HTR-8/SVneo (cell line): Measurements from ENCODE around the gene THADA.

ENCODE experiments used
- DNase-seq: peaks from one replicate; pipeline ENCODE4 v3.0.0; 2011; ENCODE audit warnings: low spot score, mixed read lengths; ENCODE audit not compliant: insufficient read length
- FAIRE-seq: peaks from 2 replicates; lab custom pipeline; 2011; peaks lifted over from hg19 to GRCh38; lab: Jason Lieb, UNC

Gene THADA

DNA sequence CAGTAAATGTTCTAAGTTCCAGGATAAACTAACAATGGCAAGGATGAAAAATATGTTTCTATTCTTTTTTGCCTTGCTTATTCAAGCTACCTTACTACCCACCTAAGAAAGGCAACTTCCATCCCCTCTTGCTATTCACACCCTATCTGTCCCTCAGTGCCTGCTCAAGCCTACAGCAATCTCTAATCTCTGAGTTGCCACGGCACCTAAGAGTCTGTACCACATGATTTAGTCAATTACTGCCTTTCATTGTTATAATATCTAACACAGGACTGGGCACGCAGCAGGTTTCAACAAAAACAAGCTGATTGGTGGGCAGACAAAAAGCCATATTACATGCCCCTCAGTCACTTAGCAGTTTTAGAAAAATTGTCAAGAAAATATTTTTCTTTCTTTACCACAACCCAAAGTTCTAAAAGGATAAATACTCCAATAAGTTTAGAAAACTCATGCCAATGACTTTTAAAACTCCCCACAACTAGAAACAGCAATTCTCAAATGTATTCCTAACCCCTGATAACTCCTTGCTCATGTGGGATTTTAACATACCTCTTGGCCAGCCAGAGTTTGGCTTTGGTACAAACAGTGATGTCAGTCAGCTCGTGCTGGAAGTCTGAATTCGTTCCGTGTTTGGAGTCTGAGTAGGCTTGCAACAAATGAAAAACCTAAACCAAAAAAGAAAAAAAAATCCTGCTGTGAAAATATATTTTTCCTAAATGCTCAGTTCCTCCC is 252.1 kb downstream of the THADA start:
- FAIRE-seq (no peak), DNase-seq (no peak)

DNA sequence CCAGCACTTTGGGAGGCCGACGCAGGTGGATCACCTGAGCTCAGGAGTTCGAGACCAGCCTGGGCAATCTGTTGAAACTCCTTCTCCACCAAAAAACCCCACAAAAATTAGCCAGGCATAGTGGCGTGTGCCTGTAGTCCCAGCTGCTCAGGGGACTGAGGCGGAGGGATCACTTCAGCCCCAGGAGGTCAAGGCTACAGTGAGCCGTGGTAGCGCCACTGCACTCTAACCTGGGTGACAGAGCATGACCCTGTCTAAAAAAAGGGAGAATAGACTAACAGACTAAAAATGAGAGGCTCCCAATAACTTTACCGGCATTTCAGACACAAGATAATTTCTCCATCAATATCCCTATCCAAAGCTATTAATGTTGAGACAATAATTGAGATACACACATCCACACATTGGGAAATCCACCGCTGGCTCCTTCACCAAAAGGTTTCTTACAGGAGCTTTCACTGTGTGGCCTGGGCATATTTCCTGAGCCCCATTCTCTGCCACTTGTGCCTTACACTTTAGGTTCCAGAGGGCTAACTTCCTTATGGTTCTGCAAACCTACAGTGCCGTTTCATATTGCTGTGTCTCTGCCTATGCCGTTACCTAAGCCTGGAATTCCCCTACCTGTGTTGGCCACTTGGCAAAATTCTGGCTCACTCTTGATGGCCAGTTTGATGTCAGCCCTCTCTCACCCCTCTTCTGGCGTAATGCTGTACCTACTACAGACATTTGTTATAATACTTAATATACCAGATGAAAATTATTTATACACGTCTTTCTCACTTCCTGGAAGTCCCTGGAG is 253.7 kb downstream of the THADA start:
- FAIRE-seq (no peak), DNase-seq (no peak)

DNA sequence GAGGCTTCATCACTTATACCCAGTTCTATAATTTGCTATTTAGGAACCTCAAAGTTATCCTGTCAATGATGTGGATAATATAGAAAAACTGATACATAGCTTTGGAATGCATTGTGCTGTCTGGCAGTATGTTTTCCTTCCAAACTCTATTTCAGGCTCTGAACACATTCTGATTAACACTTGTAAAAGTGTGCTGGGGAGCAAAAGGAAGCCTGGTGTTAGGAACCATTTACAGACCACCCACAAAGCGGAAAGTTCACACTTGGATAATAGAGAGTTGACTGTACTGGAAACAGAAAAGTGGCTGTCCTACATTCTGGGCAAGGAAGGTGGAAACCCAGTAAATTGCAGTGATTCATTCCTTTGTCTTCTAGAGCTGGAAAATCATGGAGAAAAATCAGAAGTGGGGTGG is 254.9 kb downstream of the THADA start:
- DNase-seq (peak; percentile 64), FAIRE-seq (peak; percentile 40)

DNA sequence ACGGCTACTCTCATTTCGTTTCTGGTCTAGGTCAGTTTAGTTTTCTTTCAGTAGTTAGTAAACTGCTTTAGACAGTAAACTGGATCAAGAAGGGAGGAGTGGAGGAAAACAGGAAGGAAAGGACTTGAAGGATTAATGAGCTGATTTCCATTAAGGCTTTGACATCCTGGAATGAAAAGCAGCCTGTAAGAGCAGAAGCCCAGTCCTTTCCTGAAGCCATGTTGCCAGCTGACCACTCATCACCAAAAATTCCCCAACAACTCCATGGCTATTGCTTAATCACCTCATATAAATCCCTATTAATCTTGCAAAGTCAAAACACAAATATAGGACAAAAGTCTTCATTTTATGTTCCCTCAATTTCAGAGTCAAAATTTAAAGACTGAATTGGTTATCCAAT is 255.8 kb downstream of the THADA start:
- no peak for FAIRE-seq
- DNase-seq: peak; percentile 51

DNA sequence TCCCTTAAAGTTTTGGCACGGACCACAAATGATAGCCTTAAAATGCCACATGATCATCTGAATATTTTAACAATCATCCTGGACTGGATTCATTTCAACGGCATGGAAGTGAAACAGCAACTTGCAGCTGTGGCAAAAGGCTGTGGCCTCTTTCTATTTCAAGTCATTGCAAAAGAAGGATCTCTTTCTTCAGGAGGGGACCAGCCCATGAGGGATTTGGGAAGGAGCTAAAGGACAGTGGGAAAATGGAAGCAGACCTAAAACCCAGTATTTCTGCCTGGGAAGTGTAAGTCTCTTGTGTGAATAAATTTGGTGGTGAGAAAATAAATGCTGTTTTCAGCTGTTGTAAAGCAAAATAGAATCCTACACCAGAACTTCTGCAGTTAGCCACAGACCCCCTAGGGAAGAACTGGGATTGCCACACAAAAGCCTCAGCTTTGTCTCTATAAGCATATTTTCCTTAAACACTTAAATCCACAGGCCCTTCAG is 262.1 kb downstream of the THADA start:
- no peak for DNase-seq
- no peak for FAIRE-seq

DNA sequence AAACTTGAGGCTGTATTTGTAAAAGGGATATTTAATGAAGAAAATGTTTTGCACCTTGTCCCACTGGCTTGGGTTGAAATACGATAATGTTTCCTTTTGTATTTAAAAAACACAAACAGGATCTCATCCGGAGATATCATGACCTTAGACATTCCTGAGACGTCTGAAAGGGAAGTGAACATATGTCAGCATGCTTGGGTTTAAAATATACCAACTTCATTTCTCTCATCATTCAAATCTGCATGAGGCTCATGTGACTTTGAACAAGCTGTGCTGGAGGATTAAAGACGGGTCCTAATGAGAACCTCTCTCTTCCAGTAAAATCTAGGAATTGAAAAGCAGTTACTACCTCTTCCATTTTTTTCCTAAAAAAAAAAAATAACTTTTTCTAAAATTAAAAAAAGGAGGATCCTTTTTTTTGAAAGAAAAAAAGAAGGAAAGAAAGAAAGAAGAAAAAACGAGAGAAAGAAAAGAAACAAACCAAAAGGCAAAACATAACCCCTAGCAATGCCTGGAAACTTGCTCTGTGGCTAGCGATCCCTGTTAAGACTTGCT is 262.7 kb downstream of the THADA start:
- no peak for DNase-seq
- FAIRE-seq: no peak

DNA sequence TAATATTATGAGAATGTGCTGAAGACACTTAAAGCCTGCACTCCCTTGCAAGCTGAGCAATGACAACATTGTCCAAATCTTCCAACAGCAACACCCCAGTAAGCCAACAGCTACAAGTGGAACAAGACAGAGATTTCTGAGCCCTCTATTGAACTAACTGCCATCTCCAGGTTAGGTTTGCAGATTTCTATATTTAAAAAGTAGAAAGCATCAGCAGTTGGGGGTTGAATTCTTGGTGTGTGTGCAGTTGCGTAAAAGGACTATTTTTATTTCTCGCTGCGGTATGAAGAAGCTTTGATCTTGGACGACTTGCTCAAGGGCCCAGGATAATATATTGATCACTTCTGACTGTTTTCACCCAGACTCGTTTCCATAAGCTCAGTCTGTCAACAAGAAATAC is 263.2 kb downstream of the THADA start:
- no peak for DNase-seq
- no peak for FAIRE-seq

DNA sequence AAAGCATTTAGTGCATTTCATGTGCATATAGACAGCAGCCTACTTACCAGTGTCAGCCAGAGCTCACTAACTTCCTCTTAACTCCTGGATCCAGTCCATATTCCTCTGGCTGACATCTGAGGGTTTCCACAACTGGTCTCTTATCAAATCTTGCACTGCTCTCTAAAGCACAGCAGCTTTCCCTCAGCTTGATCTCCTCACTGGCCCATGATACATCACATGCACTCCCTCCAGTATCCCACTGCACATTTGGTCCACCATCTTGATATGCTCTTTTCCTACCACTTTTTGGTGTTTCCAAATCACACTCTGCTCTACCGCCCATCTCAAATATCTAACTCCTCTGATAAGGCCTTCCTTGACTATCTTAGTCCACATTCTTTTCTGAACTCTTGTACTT is 264.4 kb downstream of the THADA start:
- FAIRE-seq (no peak), DNase-seq (no peak)

DNA sequence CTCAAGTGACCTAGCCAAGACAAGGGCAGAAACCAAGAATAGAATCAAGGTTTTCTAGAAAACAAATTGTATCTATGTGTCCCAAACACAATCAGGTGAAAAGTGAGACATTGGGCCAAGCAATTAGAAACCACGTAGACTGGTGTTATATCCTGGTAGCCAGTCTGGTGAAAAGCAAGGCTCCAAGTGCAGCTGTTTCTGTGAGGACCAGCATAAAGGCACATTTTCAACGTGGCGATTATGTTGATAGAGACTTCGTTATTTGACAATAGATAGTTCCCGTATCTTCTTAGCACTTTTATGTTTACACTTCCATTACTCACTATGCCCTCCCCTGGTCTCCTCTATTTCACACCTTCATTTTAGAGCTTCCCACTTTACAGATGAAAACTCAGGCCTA is 266.2 kb downstream of the THADA start:
- FAIRE-seq (no peak), DNase-seq (no peak)

DNA sequence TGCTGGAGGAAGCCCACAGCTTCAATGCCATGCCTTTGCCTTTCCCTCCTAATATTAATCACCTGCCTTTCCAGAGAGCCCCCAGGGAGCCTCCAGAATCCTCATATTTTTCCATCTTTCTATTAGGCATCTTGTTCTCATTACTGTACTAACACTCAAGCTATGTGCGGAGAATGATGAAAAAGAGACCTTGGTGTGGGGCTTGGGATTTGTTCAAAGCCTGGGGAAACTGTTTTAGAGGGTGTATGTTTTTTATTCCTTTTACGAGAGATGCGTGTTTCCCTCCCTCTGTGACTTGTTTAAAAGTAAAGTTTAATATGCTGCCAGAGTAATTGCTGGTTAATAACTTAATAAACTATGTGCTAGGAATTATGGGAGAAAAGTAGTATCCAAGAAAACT is 267.0 kb downstream of the THADA start:
- FAIRE-seq: no peak

DNA sequence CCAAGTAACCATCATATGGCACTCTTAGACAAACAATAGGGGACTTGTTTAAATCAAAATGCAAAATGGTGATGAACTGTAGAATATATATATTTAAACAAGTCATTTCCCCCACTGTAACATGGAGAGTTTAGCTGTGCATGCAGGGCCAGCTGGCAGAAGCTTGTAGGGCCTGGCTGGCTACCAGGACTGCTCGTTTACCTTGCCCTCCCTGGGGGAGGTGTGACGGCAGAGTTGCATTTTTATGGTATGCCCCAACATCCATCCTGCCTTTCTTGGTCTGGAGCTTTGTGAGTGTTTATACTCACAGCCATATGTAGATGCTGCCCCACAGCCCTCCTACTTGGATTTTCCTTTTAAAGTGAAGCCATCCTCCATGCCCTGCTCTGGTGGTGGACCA is 267.7 kb downstream of the THADA start:
- DNase-seq: no peak
- no peak for FAIRE-seq

More for the DNA sequence above, 267.0 kb downstream of the THADA start:
- no peak for DNase-seq

DNA sequence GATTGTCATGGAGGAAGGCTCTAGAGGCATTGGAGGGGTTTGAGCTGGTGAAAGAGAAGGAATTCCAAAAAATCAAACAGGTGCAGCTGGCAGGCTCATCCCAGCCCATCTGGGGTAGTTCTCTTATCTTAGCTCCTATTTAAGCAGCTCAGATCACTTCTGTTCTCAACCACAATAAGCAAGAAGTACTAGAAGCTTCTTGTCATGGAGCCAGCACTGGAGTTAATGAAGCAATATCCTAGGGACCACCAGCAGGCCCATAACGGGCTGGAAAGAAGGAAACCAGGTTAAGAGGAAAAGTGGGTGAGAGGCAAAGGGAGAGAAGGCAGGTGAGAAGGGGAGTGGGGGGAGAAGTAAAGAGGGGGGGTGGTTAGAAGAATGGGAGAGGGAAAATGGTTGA is 268.7 kb downstream of the THADA start:
- no peak for FAIRE-seq
- no peak for DNase-seq

DNA sequence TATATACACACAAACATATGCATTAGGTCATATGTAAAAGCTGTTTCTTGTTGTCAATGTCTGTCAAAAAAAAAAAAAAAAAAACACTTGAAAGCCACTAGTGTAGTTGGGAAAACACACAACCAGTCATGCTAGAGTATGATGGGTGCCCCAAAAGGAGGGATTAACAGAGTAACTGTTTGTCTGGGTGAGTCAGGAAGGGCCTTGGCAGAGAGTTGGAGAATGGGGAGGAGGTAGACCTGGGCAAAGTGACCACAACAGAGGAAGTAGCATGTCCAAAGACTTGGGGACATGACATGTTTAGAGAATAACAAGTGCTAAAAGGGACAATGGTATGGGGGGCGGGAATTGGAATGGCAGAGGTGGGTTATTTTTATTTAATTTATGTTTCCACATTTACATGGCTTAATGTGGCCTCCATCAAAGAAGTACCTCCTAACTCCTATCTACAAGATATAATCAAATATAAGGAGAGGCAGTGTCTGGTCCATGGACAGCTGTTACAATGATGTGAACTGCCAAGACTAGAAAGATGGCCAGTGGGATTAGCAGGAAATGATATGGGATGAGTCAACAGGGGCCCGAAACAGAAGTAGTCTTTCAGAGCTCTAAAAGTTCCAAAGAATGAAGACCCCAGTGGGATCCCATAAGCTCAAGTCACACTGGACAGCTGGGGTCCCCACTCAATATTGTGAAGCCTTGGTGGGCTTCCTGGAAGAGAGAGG is 269.6 kb downstream of the THADA start:
- no peak for FAIRE-seq
- no peak for DNase-seq

DNA sequence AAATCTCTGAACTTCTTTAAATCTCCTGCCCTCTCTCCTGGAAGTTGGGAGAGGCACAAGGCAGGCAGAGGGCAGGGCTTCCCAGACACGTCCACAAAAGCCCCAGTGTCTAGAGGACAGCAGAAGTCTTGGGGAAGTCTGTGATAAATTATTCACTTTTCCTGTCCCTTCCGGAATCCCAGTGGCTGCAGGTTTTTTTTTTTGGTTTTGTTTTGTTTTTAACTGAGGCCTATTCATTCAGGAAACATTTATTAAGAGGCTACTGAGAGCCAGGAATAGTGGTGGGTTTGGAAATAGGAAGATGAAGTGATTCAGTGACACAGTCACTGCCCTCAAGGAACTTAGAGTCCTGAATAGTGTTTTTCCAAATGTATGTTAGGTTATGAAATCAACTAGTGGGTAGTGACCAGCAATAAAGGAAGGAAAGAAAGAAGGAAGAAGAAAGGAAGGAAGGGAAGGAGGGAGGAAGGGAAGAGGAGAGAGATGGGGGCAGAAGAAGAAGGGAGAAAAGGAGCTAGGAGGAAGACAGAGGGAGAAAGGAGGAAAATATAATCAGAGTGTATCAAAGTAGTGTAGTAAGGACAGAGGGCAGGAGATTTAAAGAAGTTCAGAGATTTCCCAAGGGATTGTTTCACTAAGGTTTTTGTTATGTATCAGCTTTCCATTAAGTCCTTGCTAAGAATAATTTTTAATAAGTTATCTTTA is 270.6 kb downstream of the THADA start:
- no peak for FAIRE-seq

DNA sequence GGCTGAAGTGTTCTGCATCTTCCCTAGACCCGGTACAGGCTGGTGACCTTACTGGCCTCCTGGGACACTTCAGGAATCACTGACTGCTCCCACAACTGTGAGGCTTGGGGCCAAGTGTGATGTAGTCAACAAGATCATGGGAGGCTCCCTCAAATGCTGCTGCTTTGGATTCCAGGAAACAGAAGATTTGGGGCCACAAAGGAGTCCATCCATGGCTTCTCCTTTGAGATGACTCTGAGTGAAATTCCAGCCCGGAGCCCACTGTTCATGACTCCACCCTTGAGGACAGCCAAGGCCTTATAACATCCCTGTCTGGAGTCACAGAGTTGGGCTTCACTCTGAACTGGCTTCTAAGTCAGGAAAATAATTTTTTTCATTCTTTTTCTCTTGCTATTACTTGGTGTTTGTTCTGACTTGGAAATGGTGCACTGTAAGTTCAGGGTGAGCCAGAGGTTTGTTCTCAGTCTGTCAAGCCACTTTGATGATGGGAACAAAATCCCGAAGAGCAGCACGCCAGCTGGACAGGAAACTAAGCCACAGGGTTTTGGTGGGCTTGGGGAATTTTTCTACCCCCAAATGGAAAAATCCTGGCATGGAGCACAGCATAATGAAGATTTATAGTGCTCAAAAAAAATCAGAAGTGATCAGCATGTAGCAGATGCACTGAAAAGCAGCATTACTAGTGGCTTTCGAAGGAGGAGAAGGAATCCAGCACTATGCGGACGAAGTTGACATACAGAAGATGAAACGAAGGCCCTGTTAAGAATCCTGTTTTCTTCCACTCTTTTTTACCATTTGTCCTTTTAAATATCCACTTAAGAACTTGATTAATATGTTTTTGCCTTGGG is 271.4 kb downstream of the THADA start:
- FAIRE-seq (no peak), DNase-seq (no peak)

More for the DNA sequence above, 270.6 kb downstream of the THADA start:
- DNase-seq: no peak

DNA sequence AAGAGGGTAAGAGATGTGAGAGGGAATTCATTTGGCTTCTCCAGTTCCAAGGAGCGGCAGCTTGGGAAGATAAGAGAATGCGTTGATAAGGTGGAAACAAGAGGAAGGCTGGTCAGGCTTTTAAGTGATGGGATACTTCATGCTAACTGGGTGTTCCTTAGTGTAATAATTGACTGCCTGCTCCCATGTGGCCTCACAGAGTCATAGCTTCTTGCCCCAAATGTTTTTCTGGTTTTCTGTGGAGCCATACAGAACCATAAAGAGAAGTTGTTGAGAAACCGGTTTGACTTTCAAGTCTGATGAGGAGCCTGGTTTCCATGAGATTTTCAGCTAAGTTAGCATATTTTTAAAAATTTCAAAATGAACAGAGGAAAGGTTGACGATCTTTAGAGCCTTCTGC is 272.0 kb downstream of the THADA start:
- FAIRE-seq: no peak

DNA sequence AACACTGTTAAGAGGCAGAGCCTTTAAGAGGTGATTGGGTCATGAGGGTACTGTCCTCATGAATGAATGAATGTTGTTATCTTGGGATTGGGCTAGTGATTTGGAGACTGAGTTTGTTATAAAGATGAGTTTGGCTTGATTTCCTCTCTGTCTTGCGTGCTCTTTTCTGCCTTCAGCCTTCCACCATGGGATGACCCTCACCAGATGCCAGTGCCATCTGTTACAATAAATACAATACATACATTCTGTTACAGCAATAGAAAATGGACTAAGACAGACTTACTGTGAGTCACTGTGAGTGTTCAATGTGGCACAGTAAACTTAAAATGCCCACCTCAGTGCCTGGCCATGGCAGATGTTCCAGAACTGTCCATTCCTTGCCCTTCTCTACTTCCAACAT is 274.4 kb downstream of the THADA start:
- FAIRE-seq (no peak), DNase-seq (no peak)

More for the DNA sequence above, 272.0 kb downstream of the THADA start:
- DNase-seq: no peak

DNA sequence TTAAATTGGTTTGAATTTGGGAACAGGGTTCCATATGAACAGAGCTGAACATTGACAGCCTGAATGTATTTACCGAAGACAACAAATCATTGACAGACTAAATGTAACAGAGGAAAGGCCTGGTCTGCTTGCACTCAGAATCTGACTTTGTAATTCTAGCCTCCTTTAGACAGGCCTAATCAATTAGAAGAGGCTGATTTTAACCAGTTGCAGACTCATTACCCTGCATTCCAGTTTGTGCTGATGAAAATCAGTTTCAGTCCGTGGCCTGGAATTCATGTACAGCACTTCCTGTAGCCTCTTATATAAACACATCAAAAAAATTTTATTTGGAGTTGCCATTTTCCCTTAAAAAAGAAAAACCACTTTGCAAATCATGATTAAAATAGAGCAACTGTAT is 276.3 kb downstream of the THADA start:
- FAIRE-seq (no peak), DNase-seq (no peak)

DNA sequence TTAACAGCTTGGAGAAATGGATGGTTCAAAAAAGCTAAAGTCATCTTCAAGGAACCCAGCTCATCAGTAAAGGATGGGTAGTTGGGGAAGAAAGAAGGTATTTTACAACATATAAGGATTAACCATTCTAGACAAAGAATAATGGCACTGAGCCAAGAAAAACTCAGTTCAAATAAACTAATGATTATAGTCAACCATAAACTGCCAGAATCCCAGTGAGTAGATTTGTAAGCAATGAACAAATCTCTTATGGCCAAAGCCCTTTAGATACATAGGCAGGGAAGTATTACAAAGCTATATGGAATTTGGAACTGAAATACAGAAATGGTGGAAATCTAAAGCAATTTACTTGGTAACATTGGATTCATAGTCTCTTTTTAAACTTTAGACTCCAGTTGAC is 277.0 kb downstream of the THADA start:
- no peak for FAIRE-seq
- DNase-seq: no peak
